Thoracic aorta (tissue), 2 donors: Measurements from ENCODE around the gene POLR2L. TPM values are rescaled to one million over a fixed set of nuclear protein-coding genes. Genes with fewer than 3 reads are reported as not detected.

Source experiments
- ATAC-seq: fragments of 150-250 bp; one replicate; pipeline ENCODE4 v1.8.0; 2017; ENCODE audit warnings: low read depth; ENCODE audit not compliant: insufficient number of reproducible peaks, low FRiP score
- DNase-seq: peaks from one replicate; pipeline ENCODE4 v3.0.0-alpha.2; 2020; ENCODE audit warnings: low spot score
- H3K27ac ChIP-seq, 2 donors: fragments of 200-600 bp; sonication (generic); 1 replicate in 1 of 2; 2 replicates in 1 of 2; pipeline ENCODE4 v1.5.1; 2016; ENCODE audit warnings: mild to moderate bottlenecking in 2 of 2, moderate library complexity in 2 of 2
- H3K27me3 ChIP-seq: fragments of 200-600 bp; sonication (generic); replicated peaks from 2 replicates; pipeline ENCODE4 v1.6.0; 2016; ENCODE audit warnings: mild to moderate bottlenecking; ENCODE audit not compliant: insufficient read depth
- H3K36me3 ChIP-seq: fragments of 200-600 bp; sonication (generic); one replicate; pipeline ENCODE4 v1.5.1; 2016
- H3K4me1 ChIP-seq, 2 donors: fragments of 200-600 bp; sonication (generic); 1 replicate in 1 of 2; 2 replicates in 1 of 2; pipeline versions ENCODE4 v1.5.1 to v1.6.0; 2016; ENCODE audit warnings: low read depth in 2 of 2, mild to moderate bottlenecking in 1 of 2; ENCODE audit not compliant: control insufficient read depth in 1 of 2
- H3K4me3 ChIP-seq: fragments of 200-600 bp; sonication (generic); 2 replicates; pipeline ENCODE4 v1.5.1; 2016; ENCODE audit warnings: mild to moderate bottlenecking
- H3K9me3 ChIP-seq: fragments of 200-600 bp; sonication (generic); 2 replicates; pipeline ENCODE4 v1.5.1; 2016
- total RNA-seq, 2 donors: library from RNA; depleted of rRNA; stranded (reverse); fragments of >200 nt; gene quantifications; one replicate each; pipeline versions ENCODE4 v1.1.0 to v1.2.3, GENCODE V29; 2016
- TF ChIP-seq, protein P1 (sequence below): fragments of 200-600 bp; sonication (generic); IDR thresholded peaks from one replicate; pipeline ENCODE4 v1.5.1; 2019; ENCODE audit warnings: antibody characterized with exemption

POLR2L gene
- total RNA-seq, 2 donors from 2014 or later = 20.8 to 63.0 TPM

DNA sequence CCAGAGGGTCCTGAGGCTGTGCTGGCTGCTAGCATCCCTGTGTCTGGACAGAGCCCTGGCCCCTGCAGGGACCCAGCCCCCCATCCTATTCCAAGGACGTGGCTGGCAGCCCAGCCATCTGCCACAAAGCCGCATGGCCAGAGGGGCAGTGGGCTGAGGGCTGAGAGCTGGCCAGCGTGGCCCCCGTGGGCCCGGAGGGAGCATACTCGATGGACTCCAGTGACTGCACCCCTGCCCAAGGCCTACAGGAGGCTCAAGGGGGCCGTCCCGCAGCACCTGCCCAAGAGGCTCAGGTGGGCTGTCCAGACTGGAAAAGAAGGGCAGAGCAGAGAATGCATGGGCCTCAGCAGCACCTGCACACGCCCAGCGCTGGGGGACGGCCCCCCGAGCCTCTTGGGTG, 13.5 kb upstream of the POLR2L start:
- Histone ChIP-seq H3K4me3 (no peak overlapping the region), H3K36me3 (no peaks in the 10 kb centered on the region), H3K9me3 (no peaks in the 10 kb centered on the region), H3K27me3 (no peaks in the 10 kb centered on the region), H3K27ac (no peak overlapping the region), H3K4me1 (peaks cover 0 to 7% of the 10 kb centered on the region in 2 donors)
- ATAC-seq (no peak), DNase-seq (no peak)
- TF ChIP-seq, protein P1, sequence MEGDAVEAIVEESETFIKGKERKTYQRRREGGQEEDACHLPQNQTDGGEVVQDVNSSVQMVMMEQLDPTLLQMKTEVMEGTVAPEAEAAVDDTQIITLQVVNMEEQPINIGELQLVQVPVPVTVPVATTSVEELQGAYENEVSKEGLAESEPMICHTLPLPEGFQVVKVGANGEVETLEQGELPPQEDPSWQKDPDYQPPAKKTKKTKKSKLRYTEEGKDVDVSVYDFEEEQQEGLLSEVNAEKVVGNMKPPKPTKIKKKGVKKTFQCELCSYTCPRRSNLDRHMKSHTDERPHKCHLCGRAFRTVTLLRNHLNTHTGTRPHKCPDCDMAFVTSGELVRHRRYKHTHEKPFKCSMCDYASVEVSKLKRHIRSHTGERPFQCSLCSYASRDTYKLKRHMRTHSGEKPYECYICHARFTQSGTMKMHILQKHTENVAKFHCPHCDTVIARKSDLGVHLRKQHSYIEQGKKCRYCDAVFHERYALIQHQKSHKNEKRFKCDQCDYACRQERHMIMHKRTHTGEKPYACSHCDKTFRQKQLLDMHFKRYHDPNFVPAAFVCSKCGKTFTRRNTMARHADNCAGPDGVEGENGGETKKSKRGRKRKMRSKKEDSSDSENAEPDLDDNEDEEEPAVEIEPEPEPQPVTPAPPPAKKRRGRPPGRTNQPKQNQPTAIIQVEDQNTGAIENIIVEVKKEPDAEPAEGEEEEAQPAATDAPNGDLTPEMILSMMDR = no peak

DNA sequence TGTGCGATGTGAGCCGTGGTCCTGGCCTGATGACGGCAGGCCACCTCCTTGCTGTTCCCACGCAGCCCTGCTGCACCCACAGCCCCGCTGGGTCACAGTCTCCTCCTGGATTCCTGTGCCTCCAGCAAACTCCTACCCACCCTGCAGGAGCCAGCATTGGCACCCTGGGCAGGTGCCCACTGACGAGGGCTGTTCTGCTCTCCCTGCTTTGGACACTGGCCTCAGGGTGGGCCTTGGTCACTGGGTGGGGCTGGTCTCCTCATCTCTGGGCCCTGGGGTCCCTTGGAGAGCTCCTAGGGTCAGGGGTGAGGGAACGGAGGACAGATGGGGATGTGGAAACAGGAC, 13.0 kb upstream of the POLR2L start:
- H3K9me3 ChIP-seq = no peaks in the 10 kb centered on the region
- TF ChIP-seq, protein P1 = no peak
- peaks cover under 1 to 9% of the 10 kb centered on the region in 2 donors for H3K4me1 ChIP-seq
- no peaks in the 10 kb centered on the region for H3K27me3 ChIP-seq
- no peak for DNase-seq
- ATAC-seq = no peak
- H3K27ac ChIP-seq = no peak overlapping the region
- H3K4me3 ChIP-seq = no peak overlapping the region
- H3K36me3 ChIP-seq = no peaks in the 10 kb centered on the region

DNA sequence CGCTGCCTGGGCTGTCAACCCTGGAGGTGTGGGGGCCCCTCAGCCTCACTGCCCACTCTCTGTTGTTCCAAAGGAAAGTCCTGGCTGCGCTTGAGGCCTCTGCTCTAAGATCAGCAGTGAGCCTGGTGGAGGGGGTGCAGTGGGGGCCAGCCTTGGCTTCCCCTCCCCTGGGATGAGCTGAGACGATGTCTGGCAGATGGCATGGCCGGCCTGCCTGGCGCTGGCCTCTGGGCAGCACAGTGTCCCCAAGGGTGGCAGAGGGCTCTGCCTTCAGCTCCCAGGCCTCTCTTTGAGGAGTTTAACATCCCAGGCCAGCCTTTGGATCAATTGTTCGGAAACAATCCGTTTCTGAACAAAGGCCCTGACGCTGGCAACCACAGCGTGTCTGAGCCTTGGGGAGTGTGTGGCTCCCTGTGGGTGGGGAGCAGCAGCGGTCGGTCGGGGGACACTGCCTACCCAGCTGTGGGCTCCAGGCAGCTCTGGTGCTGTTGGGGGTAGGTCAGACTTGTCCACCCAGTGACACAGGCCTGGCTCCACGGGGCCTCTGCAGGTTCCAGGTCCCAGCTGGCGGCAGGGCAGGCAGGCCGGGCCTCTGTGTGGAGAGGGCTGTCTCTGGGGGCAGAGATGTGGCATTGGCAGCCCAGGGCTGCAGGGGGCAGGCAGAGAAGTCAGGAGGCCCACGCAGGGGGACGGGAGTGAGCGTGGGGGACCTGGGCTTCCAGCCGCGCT, 12.4 kb upstream of the POLR2L start:
- TF ChIP-seq, protein P1 = no peak
- Histone ChIP-seq H3K27me3 (no peaks in the 10 kb centered on the region), H3K36me3 (no peaks in the 10 kb centered on the region), H3K4me3 (no peak overlapping the region), H3K9me3 (no peaks in the 10 kb centered on the region), H3K4me1 (peaks cover 4 to 10% of the 10 kb centered on the region in 2 donors), H3K27ac (no peak overlapping the region)
- no peak for DNase-seq
- no peak for ATAC-seq

DNA sequence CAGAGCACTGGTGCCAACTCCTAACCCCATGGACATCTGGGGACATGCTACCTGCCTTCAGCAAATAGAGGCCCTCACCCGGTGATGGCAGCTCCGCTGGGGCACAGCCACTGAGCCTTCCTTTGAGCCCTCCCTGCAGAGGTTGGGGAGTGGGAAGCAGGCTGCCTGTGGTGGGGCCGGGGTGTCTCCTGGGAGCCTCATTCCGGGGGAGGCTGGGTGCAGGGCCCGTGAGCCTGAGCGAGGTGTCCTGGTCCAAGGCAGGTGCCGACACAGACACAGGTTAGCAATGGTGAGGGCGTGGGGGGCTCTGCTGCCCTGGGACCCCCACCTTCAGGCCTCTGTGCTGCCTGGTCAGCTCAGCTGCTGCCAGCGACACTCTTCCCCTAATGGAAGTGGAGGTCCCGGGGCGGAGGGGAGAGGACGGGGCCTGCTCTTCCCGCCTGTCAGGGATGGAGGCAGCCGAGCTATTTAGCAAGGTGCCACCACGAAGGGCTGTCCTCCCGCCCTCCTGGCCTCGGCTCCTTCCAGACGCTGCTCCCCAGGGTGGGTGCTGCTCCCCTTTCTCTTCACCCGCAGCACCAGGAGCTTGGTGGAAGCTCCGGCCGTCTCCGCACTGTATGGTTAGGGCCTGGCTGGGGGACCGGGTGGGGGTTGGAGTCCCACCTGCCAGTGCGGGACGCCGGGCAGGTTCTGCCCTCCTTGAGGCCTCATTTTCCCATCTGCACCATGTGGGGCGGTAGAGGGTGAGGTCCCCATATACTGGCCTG, 11.5 kb upstream of the POLR2L start:
- Histone ChIP-seq H3K27ac (no peak overlapping the region), H3K4me3 (no peak overlapping the region), H3K27me3 (no peaks in the 10 kb centered on the region), H3K36me3 (no peaks in the 10 kb centered on the region), H3K9me3 (no peaks in the 10 kb centered on the region), H3K4me1 (peaks cover 9 to 11% of the 10 kb centered on the region in 2 donors)
- no peak for ATAC-seq
- DNase-seq = no peak
- TF ChIP-seq, protein P1 = no peak

DNA sequence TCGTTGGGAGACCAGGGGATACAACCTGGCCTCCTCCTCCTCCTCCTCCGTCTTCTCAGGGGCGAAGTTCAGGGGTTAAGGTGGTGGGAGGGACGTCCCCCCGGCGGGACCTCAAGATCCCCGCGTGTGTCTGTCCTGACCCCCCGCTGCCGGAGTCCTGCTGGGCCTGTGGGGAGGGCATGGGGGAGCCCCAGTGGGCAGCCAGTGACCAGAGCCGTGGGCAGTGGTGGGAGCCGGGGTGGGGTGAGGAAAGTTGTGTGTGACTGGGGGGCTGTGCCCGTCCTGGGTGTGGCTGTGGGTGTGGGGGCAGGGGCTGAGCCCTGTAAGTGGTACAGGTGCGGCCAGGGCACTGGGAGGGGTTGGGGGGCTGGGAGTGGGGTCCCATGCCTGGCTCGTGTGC, 10.4 kb upstream of the POLR2L start:
- no peak overlapping the region for H3K4me3 ChIP-seq
- no peaks in the 10 kb centered on the region for H3K36me3 ChIP-seq
- H3K4me1 ChIP-seq = peaks cover 18% of the 10 kb centered on the region in 2 donors
- H3K27me3 ChIP-seq = no peaks in the 10 kb centered on the region
- no peaks in the 10 kb centered on the region for H3K9me3 ChIP-seq
- H3K27ac ChIP-seq = no peak overlapping the region
- no peak for DNase-seq
- TF ChIP-seq, protein P1 = no peak
- ATAC-seq = no peak
